ENCODE data around the gene PODXL. TPM values are rescaled to one million over a fixed set of nuclear protein-coding genes. Genes with fewer than 3 reads are reported as not detected.

The PODXL gene
- polyA plus RNA-seq, 1 donor (not counting 4 experiments of a cell fraction or from before 2014, with no cell fraction given) = 0.08 TPM

GRCh38 chr7:131483586-131483985, 72.8 kb downstream of the PODXL start:
- Histone ChIP-seq H3K36me3 (ENCODE audit: control insufficient read depth in 2 of 2, extremely low read depth in 1 of 2, insufficient read depth in 2 of 2, low read length in 2 of 2) (peaks cover 2 to 4% of the 10 kb centered on the region in 2 experiments), H3K27me3 (ENCODE audit: control insufficient read depth, extremely low read depth, insufficient read depth, low read length) (no peaks in the 10 kb centered on the region), H3K9ac (ENCODE audit: control insufficient read depth, extremely low read depth, insufficient read depth, low read length) (no peak overlapping the region), H3K4me1 (ENCODE audit: control insufficient read depth, extremely low read depth, insufficient read depth, low read length) (no peaks in the 10 kb centered on the region), H3K27ac (ENCODE audit: control insufficient read depth, insufficient read depth, low read length) (no peak overlapping the region), H2AFZ (ENCODE audit: control insufficient read depth, low read length) (no peak overlapping the region), H3K4me2 (ENCODE audit: control insufficient read depth, extremely low read depth, insufficient read depth, low read depth, low read length) (no peak overlapping the region), H3K4me3 (ENCODE audit: control insufficient read depth in 2 of 3, extremely low read depth in 1 of 3, insufficient read depth in 2 of 3, low read depth in 1 of 3, low read length in 3 of 3) (no peak overlapping the region), H3K9me3 (ENCODE audit: control insufficient read depth, low read depth, low read length) (no peaks in the 10 kb centered on the region), H3K9me1 (ENCODE audit: control insufficient read depth, extremely low read depth, insufficient read depth, low read length) (no peaks in the 10 kb centered on the region), H4K20me1 (ENCODE audit: control insufficient read depth, extremely low read depth, insufficient read depth, low read length) (no peaks in the 10 kb centered on the region), H3K79me2 (ENCODE audit: control insufficient read depth, insufficient read depth, low read length) (no peaks in the 10 kb centered on the region)
- TF ChIP-seq EZH2 (IDR thresholded peaks at IDR 0.05; ENCODE audit: low read length) = no peak
- TF ChIP-seq, protein P1, sequence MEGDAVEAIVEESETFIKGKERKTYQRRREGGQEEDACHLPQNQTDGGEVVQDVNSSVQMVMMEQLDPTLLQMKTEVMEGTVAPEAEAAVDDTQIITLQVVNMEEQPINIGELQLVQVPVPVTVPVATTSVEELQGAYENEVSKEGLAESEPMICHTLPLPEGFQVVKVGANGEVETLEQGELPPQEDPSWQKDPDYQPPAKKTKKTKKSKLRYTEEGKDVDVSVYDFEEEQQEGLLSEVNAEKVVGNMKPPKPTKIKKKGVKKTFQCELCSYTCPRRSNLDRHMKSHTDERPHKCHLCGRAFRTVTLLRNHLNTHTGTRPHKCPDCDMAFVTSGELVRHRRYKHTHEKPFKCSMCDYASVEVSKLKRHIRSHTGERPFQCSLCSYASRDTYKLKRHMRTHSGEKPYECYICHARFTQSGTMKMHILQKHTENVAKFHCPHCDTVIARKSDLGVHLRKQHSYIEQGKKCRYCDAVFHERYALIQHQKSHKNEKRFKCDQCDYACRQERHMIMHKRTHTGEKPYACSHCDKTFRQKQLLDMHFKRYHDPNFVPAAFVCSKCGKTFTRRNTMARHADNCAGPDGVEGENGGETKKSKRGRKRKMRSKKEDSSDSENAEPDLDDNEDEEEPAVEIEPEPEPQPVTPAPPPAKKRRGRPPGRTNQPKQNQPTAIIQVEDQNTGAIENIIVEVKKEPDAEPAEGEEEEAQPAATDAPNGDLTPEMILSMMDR (optimal IDR thresholded peaks at IDR 0.05 in 1 of 3, IDR thresholded peaks at IDR 0.05 in 1 of 3, conservative IDR thresholded peaks at IDR 0.05 in 1 of 3; ENCODE audit: extremely low read depth in 1 of 3, insufficient read depth in 2 of 3, low read length in 3 of 3) = no peak
- no peak for DNase-seq (ENCODE audit: low read depth, low spot score)
- no peak for FAIRE-seq
- dilution Hi-C loops (cut with MboI; ENCODE audit: extremely low pct_ligation_motif_present, low sequenced_read_pairs) = no loop called here

GRCh38 chr7:131482800-131483199, 73.6 kb downstream of the PODXL start:
- no peaks in the 10 kb centered on the region for H3K9me3 ChIP-seq (ENCODE audit: control insufficient read depth, low read depth, low read length)
- no peak overlapping the region for H3K4me3 ChIP-seq (ENCODE audit: control insufficient read depth in 2 of 3, extremely low read depth in 1 of 3, insufficient read depth in 2 of 3, low read depth in 1 of 3, low read length in 3 of 3)
- H3K4me2 ChIP-seq (ENCODE audit: control insufficient read depth, extremely low read depth, insufficient read depth, low read depth, low read length) = no peak overlapping the region
- no peak overlapping the region for H2AFZ ChIP-seq (ENCODE audit: control insufficient read depth, low read length)
- TF ChIP-seq, protein P1 (optimal IDR thresholded peaks at IDR 0.05 in 1 of 3, IDR thresholded peaks at IDR 0.05 in 1 of 3, conservative IDR thresholded peaks at IDR 0.05 in 1 of 3; ENCODE audit: extremely low read depth in 1 of 3, insufficient read depth in 2 of 3, low read length in 3 of 3) = no peak
- no peak for TF ChIP-seq EZH2 (IDR thresholded peaks at IDR 0.05; ENCODE audit: low read length)
- no peaks in the 10 kb centered on the region for H3K79me2 ChIP-seq (ENCODE audit: control insufficient read depth, insufficient read depth, low read length)
- H3K9me1 ChIP-seq (ENCODE audit: control insufficient read depth, extremely low read depth, insufficient read depth, low read length) = no peaks in the 10 kb centered on the region
- no peak for DNase-seq (ENCODE audit: low read depth, low spot score)
- FAIRE-seq = no peak
- H3K36me3 ChIP-seq (ENCODE audit: control insufficient read depth in 2 of 2, extremely low read depth in 1 of 2, insufficient read depth in 2 of 2, low read length in 2 of 2) = peaks cover 2 to 6% of the 10 kb centered on the region in 2 experiments
- H3K9ac ChIP-seq (ENCODE audit: control insufficient read depth, extremely low read depth, insufficient read depth, low read length) = no peak overlapping the region
- dilution Hi-C loops (cut with MboI; ENCODE audit: extremely low pct_ligation_motif_present, low sequenced_read_pairs) = no loop called here
- no peak overlapping the region for H3K27ac ChIP-seq (ENCODE audit: control insufficient read depth, insufficient read depth, low read length)
- H4K20me1 ChIP-seq (ENCODE audit: control insufficient read depth, extremely low read depth, insufficient read depth, low read length) = no peaks in the 10 kb centered on the region
- H3K4me1 ChIP-seq (ENCODE audit: control insufficient read depth, extremely low read depth, insufficient read depth, low read length) = no peaks in the 10 kb centered on the region
- H3K27me3 ChIP-seq (ENCODE audit: control insufficient read depth, extremely low read depth, insufficient read depth, low read length) = no peaks in the 10 kb centered on the region

All from keratinocyte (primary cell).